H1 (cell line): ENCODE measurements around the gene DCAF8L2. TPM values are rescaled to one million over a fixed set of nuclear protein-coding genes. Genes with fewer than 3 reads are reported as not detected.

Experiments
- CHD2 ChIP-seq: IDR thresholded peaks from 2 replicates; pipeline ENCODE4 v1.6.1; 2012; ENCODE audit warnings: low read length, improper control_type of control experiment
- EGR1 ChIP-seq: IDR thresholded peaks from 2 replicates; pipeline ENCODE4 v1.6.1; 2011; ENCODE audit warnings: low read depth, low read length, borderline replicate concordance
- KDM1A ChIP-seq: fragments of 200-600, 300-600 bp; sonication (generic); IDR thresholded peaks from 2 replicates; pipeline ENCODE4 v1.7.1; 2016; ENCODE audit warnings: mild to moderate bottlenecking, low read length, borderline replicate concordance
- KDM4A ChIP-seq: IDR thresholded peaks from one replicate; pipeline ENCODE4 v1.7.1; 2012; ENCODE audit warnings: low read depth, mild to moderate bottlenecking, moderate library complexity, low read length, inconsistent platforms; ENCODE audit not compliant: severe bottlenecking
- TBP ChIP-seq: IDR thresholded peaks from 2 replicates; pipeline ENCODE4 v1.6.1; 2011; ENCODE audit warnings: low read depth, low read length, improper control_type of control experiment
- polyA plus RNA-seq, 7 experiments: library from polyadenylated mRNA; depleted of rRNA in 3 of 7; stranded (reverse) in 5 of 7; unstranded in 2 of 7; fragments of >200 nt in 5 of 7; fragments of 200-250 nt in 2 of 7; gene quantifications; 1 replicate in 5 of 7; 2 replicates in 1 of 7; 4 replicates in 1 of 7; pipeline versions ENCODE4 v1.2.1 to v1.2.3, GENCODE V29; 2011 to 2013; ENCODE audit warnings: missing spikeins in 2 of 7, mixed read lengths in 2 of 7
- total RNA-seq: library from RNA; stranded (reverse); fragmentation: NEBNext Ultra II Directional; extraction: Animal tissue kit (Norgen Biotek cat#: 25700); gene quantifications from 2 replicates; pipeline ENCODE4 v1.2.1, GENCODE V29; 2021
- TF ChIP-seq, protein P1 (sequence below): fragments of 300-600 bp; sonication (generic); IDR thresholded peaks from 2 replicates; pipeline ENCODE4 v1.7.1; 2012; ENCODE audit warnings: low read length, moderate library complexity, mild to moderate bottlenecking, inconsistent platforms; ENCODE audit not compliant: insufficient replicate concordance
- TF ChIP-seq, protein P2 (sequence below), 3 experiments: IDR thresholded peaks; 1 replicate in 2 of 3; 2 replicates in 1 of 3; pipeline versions ENCODE4 v1.5.1 to v1.6.1; 2011; ENCODE audit warnings: low read length in 3 of 3, mild to moderate bottlenecking in 3 of 3, inconsistent platforms in 2 of 3, low read depth in 1 of 3, moderate library complexity in 1 of 3; ENCODE audit not compliant: insufficient read depth in 1 of 3; ENCODE audit errors: control extremely low read depth in 1 of 3

The DCAF8L2 gene
- total and polyA plus RNA-seq, 2 of the 8 experiments (the other 6 are each of a cell fraction or from before 2014, with no cell fraction given) = not detected

DNA sequence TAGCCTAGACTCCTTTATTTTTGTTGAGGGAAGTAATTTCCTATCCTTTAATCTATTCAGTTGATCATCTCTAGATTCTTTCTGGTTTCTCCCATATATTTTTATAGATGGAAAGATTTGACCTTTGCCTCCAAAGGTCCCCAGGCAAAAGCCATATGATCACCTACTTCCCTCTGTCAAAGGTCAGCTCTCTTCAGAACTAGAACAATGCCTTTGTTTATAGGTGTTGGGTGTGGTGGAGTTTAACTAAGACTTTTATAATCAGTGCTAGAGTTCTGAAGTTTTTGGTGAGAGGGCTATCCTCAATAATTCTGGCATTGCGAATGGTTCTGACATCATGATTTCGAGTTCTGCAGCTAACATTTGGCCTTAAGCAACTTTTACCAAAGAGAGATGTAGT is 19.0 kb upstream of the DCAF8L2 start (continued):
- TF ChIP-seq, protein P1, sequence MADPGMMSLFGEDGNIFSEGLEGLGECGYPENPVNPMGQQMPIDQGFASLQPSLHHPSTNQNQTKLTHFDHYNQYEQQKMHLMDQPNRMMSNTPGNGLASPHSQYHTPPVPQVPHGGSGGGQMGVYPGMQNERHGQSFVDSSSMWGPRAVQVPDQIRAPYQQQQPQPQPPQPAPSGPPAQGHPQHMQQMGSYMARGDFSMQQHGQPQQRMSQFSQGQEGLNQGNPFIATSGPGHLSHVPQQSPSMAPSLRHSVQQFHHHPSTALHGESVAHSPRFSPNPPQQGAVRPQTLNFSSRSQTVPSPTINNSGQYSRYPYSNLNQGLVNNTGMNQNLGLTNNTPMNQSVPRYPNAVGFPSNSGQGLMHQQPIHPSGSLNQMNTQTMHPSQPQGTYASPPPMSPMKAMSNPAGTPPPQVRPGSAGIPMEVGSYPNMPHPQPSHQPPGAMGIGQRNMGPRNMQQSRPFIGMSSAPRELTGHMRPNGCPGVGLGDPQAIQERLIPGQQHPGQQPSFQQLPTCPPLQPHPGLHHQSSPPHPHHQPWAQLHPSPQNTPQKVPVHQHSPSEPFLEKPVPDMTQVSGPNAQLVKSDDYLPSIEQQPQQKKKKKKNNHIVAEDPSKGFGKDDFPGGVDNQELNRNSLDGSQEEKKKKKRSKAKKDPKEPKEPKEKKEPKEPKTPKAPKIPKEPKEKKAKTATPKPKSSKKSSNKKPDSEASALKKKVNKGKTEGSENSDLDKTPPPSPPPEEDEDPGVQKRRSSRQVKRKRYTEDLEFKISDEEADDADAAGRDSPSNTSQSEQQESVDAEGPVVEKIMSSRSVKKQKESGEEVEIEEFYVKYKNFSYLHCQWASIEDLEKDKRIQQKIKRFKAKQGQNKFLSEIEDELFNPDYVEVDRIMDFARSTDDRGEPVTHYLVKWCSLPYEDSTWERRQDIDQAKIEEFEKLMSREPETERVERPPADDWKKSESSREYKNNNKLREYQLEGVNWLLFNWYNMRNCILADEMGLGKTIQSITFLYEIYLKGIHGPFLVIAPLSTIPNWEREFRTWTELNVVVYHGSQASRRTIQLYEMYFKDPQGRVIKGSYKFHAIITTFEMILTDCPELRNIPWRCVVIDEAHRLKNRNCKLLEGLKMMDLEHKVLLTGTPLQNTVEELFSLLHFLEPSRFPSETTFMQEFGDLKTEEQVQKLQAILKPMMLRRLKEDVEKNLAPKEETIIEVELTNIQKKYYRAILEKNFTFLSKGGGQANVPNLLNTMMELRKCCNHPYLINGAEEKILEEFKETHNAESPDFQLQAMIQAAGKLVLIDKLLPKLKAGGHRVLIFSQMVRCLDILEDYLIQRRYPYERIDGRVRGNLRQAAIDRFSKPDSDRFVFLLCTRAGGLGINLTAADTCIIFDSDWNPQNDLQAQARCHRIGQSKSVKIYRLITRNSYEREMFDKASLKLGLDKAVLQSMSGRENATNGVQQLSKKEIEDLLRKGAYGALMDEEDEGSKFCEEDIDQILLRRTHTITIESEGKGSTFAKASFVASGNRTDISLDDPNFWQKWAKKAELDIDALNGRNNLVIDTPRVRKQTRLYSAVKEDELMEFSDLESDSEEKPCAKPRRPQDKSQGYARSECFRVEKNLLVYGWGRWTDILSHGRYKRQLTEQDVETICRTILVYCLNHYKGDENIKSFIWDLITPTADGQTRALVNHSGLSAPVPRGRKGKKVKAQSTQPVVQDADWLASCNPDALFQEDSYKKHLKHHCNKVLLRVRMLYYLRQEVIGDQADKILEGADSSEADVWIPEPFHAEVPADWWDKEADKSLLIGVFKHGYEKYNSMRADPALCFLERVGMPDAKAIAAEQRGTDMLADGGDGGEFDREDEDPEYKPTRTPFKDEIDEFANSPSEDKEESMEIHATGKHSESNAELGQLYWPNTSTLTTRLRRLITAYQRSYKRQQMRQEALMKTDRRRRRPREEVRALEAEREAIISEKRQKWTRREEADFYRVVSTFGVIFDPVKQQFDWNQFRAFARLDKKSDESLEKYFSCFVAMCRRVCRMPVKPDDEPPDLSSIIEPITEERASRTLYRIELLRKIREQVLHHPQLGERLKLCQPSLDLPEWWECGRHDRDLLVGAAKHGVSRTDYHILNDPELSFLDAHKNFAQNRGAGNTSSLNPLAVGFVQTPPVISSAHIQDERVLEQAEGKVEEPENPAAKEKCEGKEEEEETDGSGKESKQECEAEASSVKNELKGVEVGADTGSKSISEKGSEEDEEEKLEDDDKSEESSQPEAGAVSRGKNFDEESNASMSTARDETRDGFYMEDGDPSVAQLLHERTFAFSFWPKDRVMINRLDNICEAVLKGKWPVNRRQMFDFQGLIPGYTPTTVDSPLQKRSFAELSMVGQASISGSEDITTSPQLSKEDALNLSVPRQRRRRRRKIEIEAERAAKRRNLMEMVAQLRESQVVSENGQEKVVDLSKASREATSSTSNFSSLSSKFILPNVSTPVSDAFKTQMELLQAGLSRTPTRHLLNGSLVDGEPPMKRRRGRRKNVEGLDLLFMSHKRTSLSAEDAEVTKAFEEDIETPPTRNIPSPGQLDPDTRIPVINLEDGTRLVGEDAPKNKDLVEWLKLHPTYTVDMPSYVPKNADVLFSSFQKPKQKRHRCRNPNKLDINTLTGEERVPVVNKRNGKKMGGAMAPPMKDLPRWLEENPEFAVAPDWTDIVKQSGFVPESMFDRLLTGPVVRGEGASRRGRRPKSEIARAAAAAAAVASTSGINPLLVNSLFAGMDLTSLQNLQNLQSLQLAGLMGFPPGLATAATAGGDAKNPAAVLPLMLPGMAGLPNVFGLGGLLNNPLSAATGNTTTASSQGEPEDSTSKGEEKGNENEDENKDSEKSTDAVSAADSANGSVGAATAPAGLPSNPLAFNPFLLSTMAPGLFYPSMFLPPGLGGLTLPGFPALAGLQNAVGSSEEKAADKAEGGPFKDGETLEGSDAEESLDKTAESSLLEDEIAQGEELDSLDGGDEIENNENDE = no peak
- TF ChIP-seq EGR1 (no peak), CHD2 (no peak), KDM4A (no peak), KDM1A (no peak), TBP (no peak)
- TF ChIP-seq, protein P2, sequence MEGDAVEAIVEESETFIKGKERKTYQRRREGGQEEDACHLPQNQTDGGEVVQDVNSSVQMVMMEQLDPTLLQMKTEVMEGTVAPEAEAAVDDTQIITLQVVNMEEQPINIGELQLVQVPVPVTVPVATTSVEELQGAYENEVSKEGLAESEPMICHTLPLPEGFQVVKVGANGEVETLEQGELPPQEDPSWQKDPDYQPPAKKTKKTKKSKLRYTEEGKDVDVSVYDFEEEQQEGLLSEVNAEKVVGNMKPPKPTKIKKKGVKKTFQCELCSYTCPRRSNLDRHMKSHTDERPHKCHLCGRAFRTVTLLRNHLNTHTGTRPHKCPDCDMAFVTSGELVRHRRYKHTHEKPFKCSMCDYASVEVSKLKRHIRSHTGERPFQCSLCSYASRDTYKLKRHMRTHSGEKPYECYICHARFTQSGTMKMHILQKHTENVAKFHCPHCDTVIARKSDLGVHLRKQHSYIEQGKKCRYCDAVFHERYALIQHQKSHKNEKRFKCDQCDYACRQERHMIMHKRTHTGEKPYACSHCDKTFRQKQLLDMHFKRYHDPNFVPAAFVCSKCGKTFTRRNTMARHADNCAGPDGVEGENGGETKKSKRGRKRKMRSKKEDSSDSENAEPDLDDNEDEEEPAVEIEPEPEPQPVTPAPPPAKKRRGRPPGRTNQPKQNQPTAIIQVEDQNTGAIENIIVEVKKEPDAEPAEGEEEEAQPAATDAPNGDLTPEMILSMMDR (IDR thresholded peaks at IDR 0.05; ENCODE audit: control extremely low read depth in 1 of 3, insufficient read depth in 1 of 3, low read depth in 1 of 3, low read length in 3 of 3) = no peak
- TF ChIP-seq, all 59 proteins: peak for 0
